SK-N-DZ (cell line): ENCODE results near the gene SLC41A3.

Source experiments
- DNase-seq: peaks from one replicate; pipeline ENCODE4 v3.0.0-alpha.2; 2015; ENCODE audit warnings: low spot score

Gene SLC41A3

DNA sequence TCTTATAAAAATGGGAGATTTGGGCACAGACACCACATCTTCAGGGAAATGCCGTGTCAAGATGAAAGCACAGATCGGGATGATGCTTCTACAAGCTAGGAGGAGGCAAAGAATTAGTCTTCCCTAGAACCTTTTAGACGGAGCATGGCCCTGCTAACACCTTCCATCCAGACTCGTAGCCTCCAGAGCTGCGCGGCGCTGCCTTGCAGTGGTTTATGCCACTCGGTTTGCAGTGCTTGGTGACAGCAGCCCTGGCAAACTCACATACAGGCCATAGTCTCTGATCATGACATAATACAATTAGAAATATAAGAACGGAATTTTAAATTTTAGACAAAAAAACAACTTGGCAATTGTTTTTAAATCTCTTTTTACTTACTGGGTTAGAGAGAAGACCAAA is 37.1 kb upstream of the SLC41A3 start:
- DNase-seq = no peak

DNA sequence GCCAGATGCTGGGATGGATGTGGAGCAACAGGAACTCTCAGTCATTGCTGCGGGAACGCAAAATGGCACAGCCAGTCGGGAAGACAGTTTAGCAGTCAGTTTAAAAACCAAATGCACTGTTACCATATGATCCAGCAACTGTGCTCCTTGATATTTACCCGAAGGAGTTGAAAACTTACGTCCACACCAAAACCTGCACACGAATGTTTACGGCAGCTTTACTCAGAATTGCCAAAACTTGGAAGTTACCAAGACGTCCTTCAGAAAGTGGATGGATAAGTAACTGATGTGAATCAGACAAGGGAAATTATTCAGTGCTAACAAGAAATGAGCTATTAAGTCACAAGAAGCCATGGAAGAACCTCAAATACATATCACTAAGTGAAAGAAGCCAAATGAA is 36.1 kb upstream of the SLC41A3 start:
- DNase-seq = no peak

DNA sequence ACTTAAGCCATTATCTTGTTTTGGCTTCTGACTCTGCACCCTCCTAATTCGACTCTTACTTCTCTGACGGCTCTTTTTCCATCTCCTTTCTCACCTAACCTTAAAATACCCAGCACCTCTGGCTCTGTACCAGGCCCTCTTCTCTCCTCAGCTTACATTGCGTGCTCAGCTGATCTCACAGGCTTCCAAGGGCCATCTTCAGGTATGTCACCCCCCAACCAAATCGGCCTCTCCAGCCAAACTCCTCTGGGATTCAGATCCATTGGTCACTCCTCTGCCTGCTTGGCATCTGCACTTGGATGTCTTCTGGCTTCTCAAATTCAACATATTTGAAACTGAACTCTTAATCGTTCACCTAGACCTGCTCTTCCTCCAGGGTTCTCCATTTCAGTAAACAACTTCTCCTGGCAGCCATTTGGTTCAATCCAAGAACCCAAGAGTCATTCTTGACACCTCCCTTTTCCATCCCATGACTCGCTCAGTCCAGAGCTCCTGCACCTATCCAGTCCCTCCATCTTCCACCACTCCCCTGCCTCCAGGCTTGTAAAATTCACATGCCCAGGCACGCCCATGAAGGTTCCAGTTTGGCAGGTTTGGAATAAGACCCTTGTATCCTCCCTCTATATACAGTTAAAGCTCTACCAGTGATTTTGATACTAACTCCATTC is 35.2 kb upstream of the SLC41A3 start:
- no peak for DNase-seq

DNA sequence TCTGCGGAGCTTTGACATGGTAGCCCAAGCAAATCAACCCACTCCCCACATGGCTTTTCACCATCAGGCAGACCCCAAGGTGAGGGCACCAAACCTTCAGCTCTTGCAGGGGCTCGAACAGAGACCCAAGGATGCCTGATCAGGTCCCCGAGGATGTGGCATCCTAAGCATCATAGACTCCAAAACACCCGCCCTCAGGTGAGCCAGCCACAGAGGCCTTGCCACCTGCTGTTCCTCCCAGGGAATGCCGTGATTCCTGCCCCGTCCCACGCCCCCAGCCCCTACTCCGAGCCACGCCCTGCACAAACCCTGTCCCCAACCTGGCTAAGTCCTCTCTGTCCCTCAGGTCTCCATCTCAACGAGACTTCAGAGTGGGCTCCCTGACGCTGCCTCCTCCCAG is 34.7 kb upstream of the SLC41A3 start:
- no peak for DNase-seq

DNA sequence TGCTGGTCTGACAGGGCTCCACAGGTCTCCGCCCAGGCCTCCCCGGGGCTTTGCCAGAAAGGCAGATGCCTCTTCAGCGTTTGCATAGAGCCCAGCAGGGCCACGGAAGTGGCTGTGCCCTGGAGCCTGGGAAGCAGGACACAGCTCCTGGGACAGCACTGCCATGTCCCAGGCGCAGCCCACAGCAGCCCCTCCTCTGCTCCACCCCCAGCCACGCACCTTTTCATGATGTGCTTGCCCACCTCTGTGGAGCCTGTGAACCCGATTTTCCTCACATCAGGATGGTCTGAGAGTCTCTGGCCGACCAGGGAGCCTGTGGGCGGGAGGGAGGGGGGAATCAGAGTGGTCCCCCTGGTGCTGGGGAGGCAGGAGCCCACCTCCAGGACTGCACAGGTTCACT is 33.9 kb upstream of the SLC41A3 start:
- no peak for DNase-seq

DNA sequence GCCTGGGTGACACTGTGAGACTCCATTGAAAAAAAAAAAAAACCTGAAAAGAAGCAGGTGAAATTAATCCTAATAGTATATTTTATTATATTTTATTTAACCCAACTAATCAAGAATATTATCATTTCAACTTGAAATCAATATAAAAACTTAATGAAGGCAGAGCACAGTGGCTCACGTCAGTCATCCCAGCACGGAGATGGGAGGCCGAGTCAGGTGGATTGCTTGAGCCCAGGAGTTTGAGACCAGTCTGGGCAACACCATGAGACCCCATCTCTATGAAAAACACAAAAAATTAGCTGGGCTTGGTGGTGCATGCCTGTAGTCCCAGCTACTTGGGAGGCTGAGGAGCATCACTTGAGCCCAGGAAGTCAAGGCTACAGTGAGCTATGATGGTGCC is 33.3 kb upstream of the SLC41A3 start:
- DNase-seq = no peak

DNA sequence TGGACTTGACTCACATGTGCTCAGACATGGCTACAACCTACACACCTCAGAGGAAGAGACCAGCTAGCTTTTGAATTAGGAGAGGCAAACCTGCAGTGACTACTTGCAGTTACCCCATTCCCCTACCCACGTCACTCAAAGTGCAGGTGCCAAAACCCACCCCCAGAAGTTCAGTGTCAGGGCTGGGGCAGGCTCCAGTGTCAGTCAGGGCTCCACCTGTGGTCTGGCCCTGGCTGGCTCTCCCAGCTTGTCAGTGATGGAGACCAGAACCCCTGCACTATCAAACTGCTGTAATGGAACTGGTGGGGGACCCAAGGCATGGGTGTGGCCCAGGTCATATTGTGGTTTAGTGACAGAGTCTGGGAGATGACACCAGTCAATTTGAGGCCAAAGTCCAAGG is 32.6 kb upstream of the SLC41A3 start:
- DNase-seq = no peak

DNA sequence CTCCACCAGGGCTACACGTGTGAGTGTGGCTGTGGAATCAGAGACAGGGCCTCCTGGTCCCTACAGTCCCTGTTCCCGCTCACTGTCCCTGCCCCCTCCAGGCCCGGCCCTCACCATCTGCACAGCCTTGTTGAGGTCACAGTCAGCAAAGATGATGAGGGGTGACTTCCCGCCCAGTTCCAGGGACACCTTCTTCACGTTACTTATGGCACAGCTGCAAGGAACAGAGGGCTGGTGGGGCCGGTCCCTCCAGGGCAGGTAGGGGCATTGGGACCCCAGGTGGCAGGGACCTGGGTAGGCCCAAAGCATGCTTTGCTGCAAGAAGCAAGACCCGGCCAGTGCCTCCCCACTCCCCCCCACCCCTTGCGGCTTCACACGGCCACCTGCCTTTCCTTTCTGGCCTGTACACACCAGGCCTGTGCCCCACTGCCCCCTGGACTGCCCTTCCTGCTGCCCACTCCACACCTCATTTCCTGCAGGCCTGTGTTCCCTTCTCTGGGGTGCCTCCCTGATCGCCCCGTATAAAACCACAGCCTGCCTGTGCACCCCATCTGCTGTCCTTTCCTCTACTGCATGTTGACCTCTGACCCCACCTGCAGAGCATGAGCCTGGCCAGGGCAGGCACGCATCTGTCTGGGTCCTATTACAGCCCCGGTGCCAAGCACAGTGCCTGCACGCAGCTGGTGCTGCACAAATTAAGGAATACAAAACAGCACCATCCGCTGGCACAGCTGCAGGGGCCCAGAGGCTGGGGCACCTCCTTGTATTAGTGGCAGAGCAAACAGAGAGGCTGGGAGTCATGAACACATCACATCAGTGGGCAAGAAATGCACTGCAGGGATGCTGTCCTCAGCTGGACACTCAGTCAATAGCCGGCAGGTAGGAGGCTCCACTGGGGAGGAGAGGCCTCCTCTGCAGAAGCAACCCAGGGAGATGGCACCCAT is 30.8 kb upstream of the SLC41A3 start:
- DNase-seq = no peak

DNA sequence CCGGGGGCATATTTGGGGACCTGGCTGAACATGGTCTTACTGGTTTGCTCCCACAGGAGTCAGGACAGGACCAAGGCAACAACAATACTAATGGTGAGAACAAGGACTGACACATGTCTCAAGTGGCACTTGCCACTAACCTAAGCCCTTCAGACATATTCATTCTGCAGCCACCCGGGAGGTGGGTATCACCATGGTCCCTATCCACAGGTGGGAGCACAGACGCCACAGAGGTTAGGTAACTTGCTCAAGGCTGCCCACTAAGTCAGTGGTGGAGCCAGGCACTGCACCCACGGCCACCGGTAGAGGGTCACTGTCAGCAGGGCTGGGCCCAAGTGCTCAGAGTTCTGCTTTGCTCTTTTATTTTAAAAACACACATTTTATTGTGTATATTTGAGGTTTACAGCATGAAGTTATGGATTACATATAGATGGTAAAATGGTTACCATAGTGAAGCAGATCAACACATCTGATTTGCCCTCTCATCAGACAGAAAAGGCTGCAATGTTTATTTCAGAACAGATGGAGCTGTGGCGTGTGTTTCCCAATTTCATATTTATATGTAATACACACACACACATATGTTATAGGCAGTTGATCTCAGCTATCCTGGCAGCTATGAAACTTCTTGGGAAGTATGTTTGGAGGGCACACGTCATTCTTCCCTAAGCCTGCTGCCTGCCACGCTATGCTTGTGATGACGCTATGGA is 30.0 kb upstream of the SLC41A3 start:
- no peak for DNase-seq

DNA sequence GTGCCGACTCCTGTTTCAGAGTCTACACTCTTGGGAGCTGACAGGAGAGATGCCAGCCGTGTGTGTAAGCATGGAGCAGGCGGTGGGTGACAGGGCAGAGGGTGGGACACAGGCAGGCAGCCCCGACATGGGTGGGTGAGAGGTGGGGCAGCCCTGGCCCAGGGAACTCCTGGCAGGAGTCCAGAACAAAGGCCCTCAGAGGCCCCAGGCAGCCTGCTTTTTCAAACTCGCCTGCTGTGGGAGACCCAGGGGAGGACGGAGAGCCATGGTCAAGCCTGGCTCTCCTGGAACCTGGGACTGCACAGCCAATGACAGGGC is 29.3 kb upstream of the SLC41A3 start:
- no peak for DNase-seq

DNA sequence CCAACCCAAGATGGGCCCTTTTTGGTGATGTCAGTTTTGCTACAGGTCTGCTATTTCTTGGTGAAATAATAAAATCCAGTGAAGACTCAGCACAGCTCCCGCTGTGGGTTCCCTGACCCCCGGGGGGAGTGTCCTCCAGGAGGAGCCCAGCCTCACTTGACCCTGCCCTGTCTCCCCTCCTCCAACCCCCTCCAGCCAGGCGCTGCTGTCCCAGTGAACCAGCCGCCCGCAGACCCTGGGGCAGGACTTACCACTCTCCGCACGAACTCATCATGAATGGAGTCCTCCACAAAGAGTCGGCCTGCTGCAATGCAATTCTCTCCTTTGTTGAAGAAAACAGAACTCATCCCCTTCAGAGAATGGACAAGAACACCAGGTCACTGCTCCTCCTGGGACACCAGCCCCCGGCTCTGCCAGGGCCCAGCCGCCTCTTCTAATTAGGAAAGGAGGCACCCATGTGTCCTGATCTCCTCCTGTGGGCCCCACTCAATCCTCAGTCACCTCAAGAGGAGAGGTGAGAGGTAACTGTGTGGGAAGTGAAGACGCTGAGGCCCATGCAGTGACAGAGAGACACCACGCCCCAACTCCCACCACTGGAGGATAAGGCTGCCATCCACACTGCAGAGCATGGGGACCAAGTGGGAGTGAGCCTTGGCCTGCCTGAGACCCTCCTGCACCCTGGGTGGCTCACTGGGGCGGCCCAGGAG is 28.8 kb upstream of the SLC41A3 start:
- DNase-seq = no peak

DNA sequence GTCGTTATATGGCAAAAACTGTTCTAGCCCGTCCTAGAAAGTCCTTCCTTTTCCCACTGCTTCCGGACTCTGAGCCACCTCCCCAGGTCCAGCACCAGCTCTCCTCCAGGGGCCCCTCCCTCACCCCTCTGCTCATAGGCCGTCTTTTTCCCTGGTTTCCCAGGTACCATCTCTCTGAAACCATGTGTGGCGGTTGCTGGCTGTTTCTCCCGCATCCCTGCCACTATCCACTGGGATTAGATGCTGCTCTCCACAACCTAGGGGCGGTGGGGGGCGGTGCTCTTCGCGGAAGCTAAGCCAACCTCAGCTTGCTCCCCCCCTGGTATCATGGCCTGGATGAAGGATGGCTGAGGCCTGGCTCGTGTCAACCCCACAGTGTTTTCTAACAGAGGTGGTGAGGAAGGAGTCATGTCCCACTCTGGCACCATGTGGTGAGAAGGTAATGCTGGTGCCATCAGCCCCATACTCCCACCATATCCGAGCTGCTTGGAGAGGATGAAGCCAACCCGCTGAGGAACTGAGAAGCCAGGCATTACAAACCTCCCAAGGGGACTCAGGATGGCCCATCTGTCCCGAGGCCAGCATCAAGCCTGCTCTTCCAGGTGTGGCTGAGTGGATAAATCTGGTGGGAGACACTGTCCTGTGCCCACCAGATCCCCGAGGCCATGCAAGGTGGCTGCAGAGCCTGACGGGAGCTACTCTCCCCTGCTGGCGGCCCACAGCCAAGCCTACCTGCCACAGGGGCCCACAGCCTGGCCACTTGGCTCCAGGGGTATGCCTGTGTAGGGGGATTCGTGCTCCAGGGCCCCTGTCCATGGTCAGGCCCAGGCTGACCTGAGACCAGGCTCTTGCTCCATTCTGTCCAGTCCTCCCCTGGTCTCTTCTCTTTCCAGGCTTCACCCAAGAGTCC is 27.9 kb upstream of the SLC41A3 start:
- DNase-seq = no peak

DNA sequence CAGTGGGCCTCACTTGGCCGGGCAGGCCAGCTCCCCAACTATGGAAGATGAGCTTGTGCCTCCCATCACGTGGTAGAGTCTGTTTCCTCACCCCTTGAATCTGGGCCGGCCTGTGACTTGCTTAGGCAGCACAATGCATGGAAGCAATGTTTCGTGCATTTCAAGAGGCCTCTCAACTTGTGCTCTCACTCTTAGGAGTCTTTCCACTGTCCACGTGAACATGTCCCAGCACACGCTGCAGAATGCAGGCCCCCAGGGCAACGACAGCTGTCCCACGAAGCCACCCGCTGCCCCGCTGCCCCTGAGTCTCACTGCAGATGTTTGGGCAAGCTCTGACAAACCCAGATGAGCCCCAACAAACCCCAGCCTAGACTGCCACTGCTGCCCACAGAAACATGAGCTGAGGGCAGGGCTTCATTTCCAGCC is 27.2 kb upstream of the SLC41A3 start:
- no peak for DNase-seq

DNA sequence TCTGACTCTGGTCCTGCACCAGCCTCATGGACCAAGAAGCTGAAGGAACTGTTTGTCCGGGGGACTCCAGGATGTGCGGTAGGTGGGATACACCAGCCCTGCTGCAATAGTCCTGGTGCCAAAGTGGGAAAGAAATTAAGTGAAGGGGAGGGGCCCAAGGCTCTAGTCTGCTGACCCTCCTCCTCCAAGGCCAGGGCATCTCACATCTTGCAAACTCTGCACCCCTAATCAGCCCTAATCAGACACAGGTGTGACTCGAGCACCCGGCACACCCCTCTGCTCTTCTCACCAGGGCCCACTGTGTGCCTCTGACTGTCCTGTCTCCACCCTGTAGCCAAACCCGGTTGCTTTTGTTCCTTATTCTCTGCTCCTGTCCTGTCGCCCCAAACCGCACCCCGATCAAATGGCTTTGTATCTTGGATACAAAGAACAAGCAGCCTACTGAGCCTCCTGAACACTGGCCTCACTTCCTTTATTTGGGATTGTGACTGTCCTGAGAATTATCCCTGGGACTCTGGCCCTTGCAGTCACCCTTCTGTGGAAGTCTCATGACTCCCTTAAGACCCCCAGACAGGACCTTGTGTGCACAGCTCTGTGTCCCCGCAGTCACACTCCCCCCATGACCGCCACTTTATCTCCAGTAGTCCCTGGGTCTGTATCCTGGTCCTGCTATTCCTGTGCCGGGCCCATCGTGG is 26.7 kb upstream of the SLC41A3 start:
- DNase-seq = no peak

DNA sequence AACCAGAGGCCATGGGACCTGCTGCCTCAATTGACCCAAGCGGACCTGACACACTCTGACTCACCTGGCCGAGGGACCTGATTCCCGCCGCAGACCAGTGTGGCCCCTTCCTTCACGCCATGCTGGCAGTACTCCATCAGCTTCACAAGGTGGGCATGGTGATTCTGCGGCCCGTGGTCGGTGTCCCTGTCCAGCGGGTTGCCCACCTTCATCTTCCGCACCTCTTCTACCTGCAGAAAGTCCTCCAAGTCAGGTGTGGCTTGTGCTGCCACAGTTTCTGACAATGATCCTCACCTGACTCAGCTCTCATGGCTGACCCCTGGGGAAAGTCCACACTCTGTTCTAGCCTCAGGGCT is 25.9 kb upstream of the SLC41A3 start:
- no peak for DNase-seq

DNA sequence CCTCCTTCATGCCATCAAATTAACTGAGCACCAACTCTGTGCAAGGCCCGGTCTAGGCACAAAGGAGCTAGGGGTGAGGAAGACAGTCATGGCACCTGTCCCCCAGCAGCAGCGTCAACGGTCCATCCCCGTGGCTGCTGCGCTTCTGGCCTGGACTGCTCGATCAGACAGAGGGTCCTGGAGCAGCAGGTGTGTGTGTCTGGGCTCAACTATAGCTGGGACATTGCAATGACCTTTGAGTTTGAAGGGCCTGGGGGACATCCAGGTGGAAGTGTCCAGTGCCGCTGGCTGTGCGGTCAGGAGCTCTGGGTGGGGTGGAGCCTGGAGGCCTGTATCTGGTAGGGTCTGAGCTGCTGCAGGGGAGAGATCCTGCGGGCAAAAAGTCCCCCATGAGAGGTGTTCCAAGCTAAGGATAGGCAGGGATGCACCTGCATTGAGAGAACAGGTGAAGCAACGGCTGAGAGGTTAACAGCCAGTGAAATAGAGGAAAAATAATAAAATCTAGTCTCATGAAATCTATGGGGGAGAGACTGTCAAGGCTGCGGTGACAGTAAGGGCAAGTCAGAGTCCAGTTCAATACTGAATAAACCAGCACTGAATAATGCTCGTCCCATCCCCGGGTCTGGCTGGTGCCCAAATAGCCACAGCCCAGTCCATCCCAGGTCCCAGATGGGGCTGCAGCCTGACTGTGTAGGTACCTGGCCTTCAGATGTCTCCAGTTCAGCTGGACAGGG is 25.4 kb upstream of the SLC41A3 start:
- DNase-seq = no peak

DNA sequence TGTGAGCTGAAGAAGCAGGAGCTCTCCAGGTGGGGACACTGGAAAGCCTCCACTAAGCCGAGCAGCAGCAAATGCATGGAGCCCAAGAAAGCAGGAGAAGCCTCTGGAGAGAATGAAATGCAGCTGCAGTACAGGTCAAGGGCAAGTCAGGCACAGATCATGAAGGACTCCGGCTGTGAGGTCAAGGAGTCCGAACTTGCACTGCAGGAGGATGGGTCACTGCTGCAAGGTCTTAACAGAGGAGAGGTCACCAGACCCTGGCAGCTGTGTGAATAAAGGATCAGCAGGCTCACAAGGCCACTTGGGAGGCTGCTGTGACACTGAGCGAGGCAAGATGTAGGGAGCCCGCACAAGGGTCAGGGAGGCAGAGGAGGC is 24.7 kb upstream of the SLC41A3 start:
- DNase-seq = no peak

DNA sequence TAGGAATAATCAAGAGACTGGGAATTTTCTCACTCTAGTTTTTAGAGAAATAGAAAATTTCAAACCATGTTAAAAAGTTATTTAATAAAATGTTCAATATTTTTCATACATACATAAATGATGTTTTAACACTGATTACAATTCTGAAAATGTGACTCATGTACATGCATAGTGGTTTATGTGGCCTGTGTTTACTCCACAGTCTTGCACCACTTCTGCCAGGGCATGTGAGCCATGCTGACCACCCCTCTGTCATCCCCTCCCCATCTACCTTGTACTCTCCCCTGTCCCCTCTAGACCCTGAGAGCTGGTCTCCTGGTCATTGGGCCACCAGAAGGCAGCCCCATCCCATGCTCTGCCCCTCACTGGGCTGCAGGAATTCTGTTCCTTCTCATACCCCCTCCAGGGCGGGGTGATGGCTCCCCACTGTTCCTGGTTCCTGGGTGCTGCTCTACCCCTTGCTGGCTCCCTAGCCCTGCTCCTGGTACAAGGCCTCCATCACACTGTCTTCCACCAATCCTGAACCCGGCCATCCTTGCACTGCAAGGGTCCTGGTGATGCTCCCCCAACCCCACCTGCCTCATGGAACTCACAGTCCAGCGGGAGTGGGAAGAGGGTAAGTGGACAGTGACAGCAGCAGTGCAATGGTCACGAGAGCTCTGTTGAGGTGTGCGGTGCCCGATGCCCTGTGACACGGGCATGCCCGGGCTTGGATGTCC is 24.2 kb upstream of the SLC41A3 start:
- DNase-seq = no peak
